ENCODE data around the gene C5orf46.
"Not testable (repeated sequence)": the region's sequence is repeated elsewhere in the genome, so short reads cannot be mapped to it uniquely, and the experiment has no call there.

Gene C5orf46

DNA sequence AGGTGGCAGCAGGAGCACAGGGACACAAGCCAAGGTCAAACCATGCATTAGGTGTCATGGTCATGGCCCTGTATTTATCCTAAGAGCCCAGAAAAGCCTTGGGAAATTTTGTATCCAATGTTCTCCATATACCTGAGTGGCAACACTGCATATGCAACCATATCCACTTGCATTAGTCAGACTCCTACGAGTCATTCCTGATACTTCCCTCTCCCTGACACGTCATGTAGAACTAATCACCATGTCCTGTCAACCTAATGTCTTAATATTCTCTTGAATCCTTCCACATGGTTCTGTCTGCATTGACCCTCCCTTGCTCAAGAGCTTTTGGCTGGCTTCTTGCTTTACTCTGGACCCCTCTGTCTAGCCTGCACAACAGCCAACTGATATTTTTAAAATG, 18.4 kb downstream of the C5orf46 start:
- Histone ChIP-seq H3K36me3 (ENCODE audit: insufficient read depth, low read length) (no peaks in the 10 kb centered on the region), H3K27ac (ENCODE audit: low read depth, low read length) (no peak overlapping the region), H3K4me3 (ENCODE audit: low read depth in 1 of 2, low read length in 2 of 2) (no peak overlapping the region)

GRCh38 chr5:147887026-147887627, 19.2 kb downstream of the C5orf46 start:
- Histone ChIP-seq H3K27me3 (ENCODE audit: control insufficient read depth in 1 of 2, insufficient read depth in 2 of 2, low read length in 2 of 2) (no peaks in the 10 kb centered on the region), H3K4me1 (ENCODE audit: insufficient read depth, low read length) (no peaks in the 10 kb centered on the region), H3K27ac (ENCODE audit: low read depth, low read length) (no peak overlapping the region), H3K9me3 (ENCODE audit: low read length) (no peaks in the 10 kb centered on the region), H3K36me3 (ENCODE audit: insufficient read depth, low read length) (no peaks in the 10 kb centered on the region), H3K9ac (ENCODE audit: low read length) (no peak overlapping the region), H3K4me3 (ENCODE audit: low read depth in 1 of 2, low read length in 2 of 2) (no peak overlapping the region)

More for the DNA sequence above, 18.4 kb downstream of the C5orf46 start:
- H3K9ac ChIP-seq (ENCODE audit: low read length), result no peak overlapping the region
- H3K4me1 ChIP-seq (ENCODE audit: insufficient read depth, low read length), result no peaks in the 10 kb centered on the region
- no peaks in the 10 kb centered on the region for H3K9me3 ChIP-seq (ENCODE audit: low read length)
- no peaks in the 10 kb centered on the region for H3K27me3 ChIP-seq (ENCODE audit: control insufficient read depth in 1 of 2, insufficient read depth in 2 of 2, low read length in 2 of 2)

- no peak overlapping the region for H3K27ac ChIP-seq (ENCODE audit: low read depth, low read length)
- H3K4me3 ChIP-seq (ENCODE audit: low read depth in 1 of 2, low read length in 2 of 2), result no peak overlapping the region
- H3K27me3 ChIP-seq (ENCODE audit: control insufficient read depth in 1 of 2, insufficient read depth in 2 of 2, low read length in 2 of 2), result no peaks in the 10 kb centered on the region
- no peaks in the 10 kb centered on the region for H3K9me3 ChIP-seq (ENCODE audit: low read length)
- no peak overlapping the region for H3K9ac ChIP-seq (ENCODE audit: low read length)
- H3K4me1 ChIP-seq (ENCODE audit: insufficient read depth, low read length), result no peaks in the 10 kb centered on the region
- H3K36me3 ChIP-seq (ENCODE audit: insufficient read depth, low read length), result no peaks in the 10 kb centered on the region
Measured at GRCh38 chr5:147882586-147883313, 23.6 kb downstream of the C5orf46 start.

DNA sequence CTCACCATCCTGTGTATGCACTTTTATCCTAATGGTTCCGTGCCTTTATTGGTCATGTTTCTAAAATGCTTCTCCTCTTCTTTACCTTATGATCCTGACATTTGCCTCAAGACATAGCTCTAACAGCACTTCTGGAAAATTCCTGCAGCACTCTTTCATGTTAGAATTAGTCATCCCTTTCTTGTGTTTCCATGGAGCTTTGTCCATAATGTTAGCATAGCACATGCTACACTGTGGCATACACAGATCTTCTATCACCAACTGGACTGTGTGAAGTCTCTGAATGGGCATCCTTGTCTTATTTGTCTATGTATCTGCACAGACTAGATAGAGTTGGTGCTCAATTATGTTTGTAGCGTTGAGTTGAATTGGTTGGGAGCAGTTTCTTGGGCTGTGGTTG, 25.9 kb downstream of the C5orf46 start:
- Histone ChIP-seq H3K36me3 (ENCODE audit: insufficient read depth, low read length) (no peaks in the 10 kb centered on the region), H3K9ac (ENCODE audit: low read length) (no peak overlapping the region), H3K4me3 (ENCODE audit: low read depth in 1 of 2, low read length in 2 of 2) (no peak overlapping the region), H3K27me3 (ENCODE audit: control insufficient read depth in 1 of 2, insufficient read depth in 2 of 2, low read length in 2 of 2) (no peaks in the 10 kb centered on the region), H3K27ac (ENCODE audit: low read depth, low read length) (no peak overlapping the region), H3K4me1 (ENCODE audit: insufficient read depth, low read length) (no peaks in the 10 kb centered on the region), H3K9me3 (ENCODE audit: low read length) (no peaks in the 10 kb centered on the region)

- Histone ChIP-seq H3K9ac (ENCODE audit: low read length) (no peak overlapping the region), H3K4me3 (ENCODE audit: low read depth in 1 of 2, low read length in 2 of 2) (no peak overlapping the region), H3K4me1 (ENCODE audit: insufficient read depth, low read length) (no peaks in the 10 kb centered on the region), H3K27ac (ENCODE audit: low read depth, low read length) (no peak overlapping the region), H3K27me3 (ENCODE audit: control insufficient read depth in 1 of 2, insufficient read depth in 2 of 2, low read length in 2 of 2) (no peaks in the 10 kb centered on the region), H3K36me3 (ENCODE audit: insufficient read depth, low read length) (no peaks in the 10 kb centered on the region), H3K9me3 (ENCODE audit: low read length) (no peaks in the 10 kb centered on the region)
Measured at GRCh38 chr5:147879784-147880183, 26.6 kb downstream of the C5orf46 start.

DNA sequence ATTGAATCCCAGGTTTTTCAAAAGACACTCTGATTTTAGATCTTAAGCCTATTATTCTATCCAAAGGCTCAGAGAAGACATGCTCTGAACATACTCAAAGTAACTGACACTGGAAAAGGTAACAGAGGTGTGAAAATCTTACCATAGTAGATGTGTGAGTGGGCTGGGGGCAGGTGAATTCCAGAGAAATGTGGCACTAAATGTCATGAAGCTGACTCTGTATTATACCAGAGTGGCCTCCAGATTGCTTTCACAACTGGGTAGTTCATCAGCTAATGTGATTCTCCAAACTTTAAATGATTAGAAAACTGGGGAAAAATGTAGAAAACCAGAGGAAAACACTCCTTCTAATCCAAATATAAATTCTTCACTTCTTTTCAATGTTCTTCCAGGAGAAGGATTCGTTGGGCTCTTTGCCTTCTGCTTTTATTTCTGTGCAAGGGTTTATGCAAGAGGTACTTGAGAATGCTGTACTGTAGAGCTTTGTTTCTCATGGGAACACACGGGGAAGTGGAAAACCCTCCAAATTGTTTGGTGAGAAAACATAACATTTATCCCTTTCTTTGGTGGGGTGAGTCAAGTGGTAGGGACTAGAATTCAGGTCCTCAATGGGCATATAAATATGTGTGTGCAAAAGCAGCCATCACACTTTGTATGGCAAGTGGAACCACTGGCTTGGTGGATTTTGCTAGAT, 28.1 kb downstream of the C5orf46 start, which contains the start of gene SCGB3A2:
Gene SCGB3A2 (plus strand): TSS at position 646 of the 694 bp plus-strand sequence. CDS start 93 bp downstream, outside the sequence.
- H3K27me3 ChIP-seq (ENCODE audit: control insufficient read depth in 1 of 2, insufficient read depth in 2 of 2, low read length in 2 of 2), result no peaks in the 10 kb centered on the region
- no peaks in the 10 kb centered on the region for H3K36me3 ChIP-seq (ENCODE audit: insufficient read depth, low read length)
- H3K4me1 ChIP-seq (ENCODE audit: insufficient read depth, low read length), result no peaks in the 10 kb centered on the region
- H3K9me3 ChIP-seq (ENCODE audit: low read length), result no peaks in the 10 kb centered on the region
- no peak within 1 kb of the TSS for H3K27ac ChIP-seq (ENCODE audit: low read depth, low read length)
- H3K4me3 ChIP-seq (ENCODE audit: low read depth in 1 of 2, low read length in 2 of 2), result no peak within 1 kb of the TSS
- H3K9ac ChIP-seq (ENCODE audit: low read length), result no peak within 1 kb of the TSS

DNA sequence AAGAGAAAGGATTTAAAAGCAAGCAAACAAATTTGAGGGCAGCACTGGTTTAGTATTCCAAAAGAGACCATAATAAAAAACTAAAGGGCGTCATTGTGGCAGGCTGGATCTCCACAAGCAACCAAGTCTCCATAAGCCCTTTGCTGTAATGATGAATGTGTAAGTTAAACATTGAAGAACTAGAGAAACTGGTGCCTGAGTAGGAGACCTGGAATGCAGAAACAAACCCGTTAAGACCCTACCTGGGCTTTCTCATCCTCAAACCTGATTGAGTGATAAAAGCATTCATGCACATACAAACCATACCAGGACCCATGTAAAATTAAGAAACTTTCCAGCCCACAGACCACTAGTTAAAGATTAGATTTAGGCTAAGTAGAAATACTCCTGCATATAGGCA, 29.7 kb downstream of the C5orf46 start:
- H3K4me1 ChIP-seq (ENCODE audit: insufficient read depth, low read length), result no peaks in the 10 kb centered on the region
- H3K9ac ChIP-seq (ENCODE audit: low read length), result no peak overlapping the region
- H3K27ac ChIP-seq (ENCODE audit: low read depth, low read length), result no peak overlapping the region
- H3K4me3 ChIP-seq (ENCODE audit: low read depth in 1 of 2, low read length in 2 of 2), result no peak overlapping the region
- H3K9me3 ChIP-seq (ENCODE audit: low read length), result no peaks in the 10 kb centered on the region
- no peaks in the 10 kb centered on the region for H3K27me3 ChIP-seq (ENCODE audit: control insufficient read depth in 1 of 2, insufficient read depth in 2 of 2, low read length in 2 of 2)
- no peaks in the 10 kb centered on the region for H3K36me3 ChIP-seq (ENCODE audit: insufficient read depth, low read length)

DNA sequence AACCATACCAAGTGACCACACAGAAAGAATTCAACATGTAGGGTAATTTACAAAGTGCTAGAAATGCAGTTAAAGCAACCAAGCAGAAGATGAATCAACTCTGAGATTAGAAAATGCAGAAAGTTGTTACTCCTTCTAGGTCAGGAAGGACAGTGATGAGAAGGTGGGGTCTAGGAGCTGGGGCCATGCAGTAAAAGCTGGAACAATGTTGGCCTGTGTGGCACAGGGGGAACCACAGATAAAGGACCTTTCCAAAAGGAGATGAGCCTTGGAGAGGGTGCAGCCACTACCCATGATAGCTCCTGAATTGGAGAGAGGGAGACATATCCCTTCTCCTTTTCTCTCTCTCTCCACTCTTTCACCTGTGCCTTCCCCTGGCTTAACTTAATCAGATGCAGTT, 30.2 kb downstream of the C5orf46 start:
- H3K9me3 ChIP-seq (ENCODE audit: low read length), result no peaks in the 10 kb centered on the region
- H3K9ac ChIP-seq (ENCODE audit: low read length), result no peak overlapping the region
- no peak overlapping the region for H3K27ac ChIP-seq (ENCODE audit: low read depth, low read length)
- H3K4me3 ChIP-seq (ENCODE audit: low read depth in 1 of 2, low read length in 2 of 2), result no peak overlapping the region
- no peaks in the 10 kb centered on the region for H3K4me1 ChIP-seq (ENCODE audit: insufficient read depth, low read length)
- no peaks in the 10 kb centered on the region for H3K27me3 ChIP-seq (ENCODE audit: control insufficient read depth in 1 of 2, insufficient read depth in 2 of 2, low read length in 2 of 2)
- H3K36me3 ChIP-seq (ENCODE audit: insufficient read depth, low read length), result no peaks in the 10 kb centered on the region

DNA sequence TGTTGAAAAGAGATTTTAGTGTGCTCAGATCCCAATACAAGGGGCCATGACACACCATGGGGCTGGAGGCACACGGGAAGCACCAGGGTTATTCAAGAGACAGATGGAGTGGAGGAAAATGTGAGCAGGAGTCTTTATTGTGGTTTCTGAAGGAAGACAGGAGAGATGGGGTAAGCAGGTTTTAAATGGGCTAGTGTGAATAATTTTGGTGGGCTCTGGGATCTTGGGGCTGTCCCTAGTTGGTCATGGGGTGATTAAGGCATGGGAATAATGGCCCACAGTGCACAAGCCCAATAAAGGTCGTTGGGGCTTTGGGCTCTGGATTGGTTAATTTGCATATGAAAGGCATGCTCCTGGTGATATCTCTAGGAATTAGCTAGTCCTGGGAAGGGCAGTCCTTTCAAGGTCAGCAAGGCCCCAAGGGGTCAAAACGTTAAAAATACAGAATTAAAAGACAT, 31.4 kb downstream of the C5orf46 start:
- no peak overlapping the region for H3K4me3 ChIP-seq (ENCODE audit: low read depth in 1 of 2, low read length in 2 of 2)
- H3K27me3 ChIP-seq (ENCODE audit: control insufficient read depth in 1 of 2, insufficient read depth in 2 of 2, low read length in 2 of 2), result no peaks in the 10 kb centered on the region
- no peaks in the 10 kb centered on the region for H3K36me3 ChIP-seq (ENCODE audit: insufficient read depth, low read length)
- H3K9me3 ChIP-seq (ENCODE audit: low read length), result no peaks in the 10 kb centered on the region
- H3K27ac ChIP-seq (ENCODE audit: low read depth, low read length), result no peak overlapping the region
- H3K9ac ChIP-seq (ENCODE audit: low read length), result no peak overlapping the region
- no peaks in the 10 kb centered on the region for H3K4me1 ChIP-seq (ENCODE audit: insufficient read depth, low read length)

DNA sequence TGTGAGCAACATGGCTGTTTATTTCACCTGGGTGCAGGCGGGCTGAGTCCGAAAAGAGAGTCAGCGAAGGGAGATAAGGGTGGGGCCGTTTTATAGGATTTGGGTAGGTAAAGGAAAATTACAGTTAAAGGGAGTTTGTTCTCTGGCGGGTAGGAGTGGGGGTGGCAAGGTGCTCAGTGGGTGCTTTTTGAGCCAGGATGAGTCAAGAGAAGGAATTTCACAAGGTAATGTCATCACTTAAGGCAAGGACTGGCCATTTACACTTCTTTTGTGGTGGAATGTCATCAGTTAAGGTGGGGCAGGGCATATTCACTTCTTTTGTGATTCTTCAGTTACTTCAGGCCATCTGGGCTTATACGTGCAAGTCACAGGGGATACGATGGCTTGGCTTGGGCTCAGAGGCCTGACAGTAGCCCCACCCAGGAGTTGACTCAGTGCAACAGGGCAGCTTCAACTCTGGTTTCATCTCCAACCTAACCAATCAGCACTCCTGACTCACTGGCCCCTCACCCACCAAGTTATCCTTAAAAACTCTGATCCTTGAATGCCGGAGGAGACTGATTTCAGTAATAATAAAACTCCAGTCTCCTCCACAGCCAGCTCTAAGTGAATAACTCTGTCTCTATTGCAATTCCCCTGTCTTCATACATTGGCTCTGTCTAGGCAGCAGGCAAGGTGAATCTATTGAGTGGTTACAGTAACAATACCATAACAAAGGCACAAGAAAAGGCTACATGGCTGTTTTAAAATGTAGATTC, 32.0 kb downstream of the C5orf46 start:
- not testable (repeated sequence) for H3K9ac ChIP-seq (ENCODE audit: low read length); H3K4me3 ChIP-seq (ENCODE audit: low read depth in 1 of 2, low read length in 2 of 2); H3K9me3 ChIP-seq (ENCODE audit: low read length); H3K36me3 ChIP-seq (ENCODE audit: insufficient read depth, low read length); H3K27me3 ChIP-seq (ENCODE audit: control insufficient read depth in 1 of 2, insufficient read depth in 2 of 2, low read length in 2 of 2); H3K27ac ChIP-seq (ENCODE audit: low read depth, low read length); H3K4me1 ChIP-seq (ENCODE audit: insufficient read depth, low read length)

DNA sequence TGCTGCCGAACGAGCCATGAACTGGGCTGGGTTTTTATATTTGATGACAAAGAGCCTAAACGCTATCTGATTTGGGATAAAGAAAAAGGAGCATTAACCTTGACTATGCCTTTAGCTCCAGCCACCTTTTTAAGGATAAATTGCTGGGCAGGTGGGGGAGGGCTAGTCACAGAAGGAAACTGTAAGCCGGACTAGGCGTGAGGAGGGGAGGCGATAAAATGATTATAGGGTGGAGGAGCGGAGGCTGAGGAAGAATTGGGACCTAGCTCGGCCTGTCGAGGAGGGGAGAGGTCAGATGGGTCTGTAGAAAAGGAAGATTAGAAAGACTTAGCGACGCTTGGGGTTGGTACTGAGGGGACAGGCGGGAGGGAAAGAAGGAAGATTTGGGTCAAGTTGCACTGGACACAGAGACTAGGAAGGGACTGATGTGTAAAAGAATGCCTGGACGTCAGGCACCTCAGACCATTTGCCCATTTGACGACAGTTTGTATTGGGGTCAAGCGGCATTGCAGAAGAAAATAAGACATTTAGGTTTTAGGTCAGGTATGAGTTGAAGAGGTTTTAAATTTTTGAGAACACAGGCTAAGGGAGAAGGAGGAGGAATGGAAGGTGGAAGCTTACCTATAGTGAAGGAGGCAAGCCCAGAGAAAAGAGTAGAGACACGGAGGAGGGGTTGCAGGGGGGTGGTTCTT, 33.4 kb downstream of the C5orf46 start:
- not testable (repeated sequence) for H3K9ac ChIP-seq (ENCODE audit: low read length); H3K4me1 ChIP-seq (ENCODE audit: insufficient read depth, low read length); H3K9me3 ChIP-seq (ENCODE audit: low read length); H3K36me3 ChIP-seq (ENCODE audit: insufficient read depth, low read length); H3K27me3 ChIP-seq (ENCODE audit: control insufficient read depth in 1 of 2, insufficient read depth in 2 of 2, low read length in 2 of 2); H3K4me3 ChIP-seq (ENCODE audit: low read depth in 1 of 2, low read length in 2 of 2); H3K27ac ChIP-seq (ENCODE audit: low read depth, low read length)
